Upper lobe of left lung (tissue), 6 donors: Measurements from ENCODE around the gene FBXO41. TPM values are rescaled to one million over a fixed set of nuclear protein-coding genes. Genes with fewer than 3 reads are reported as not detected.

Experiments used
- ATAC-seq, 2 donors: fragments of 200-7000 bp; cut with Tn5 transposase; one replicate each; pipeline ENCODE4 v1.9.1; 2022; ENCODE audit warnings: mild to moderate bottlenecking in 2 of 2, moderate library complexity in 2 of 2; ENCODE audit not compliant: low FRiP score in 2 of 2
- DNase-seq, 2 donors: peaks; one replicate each; pipeline ENCODE4 v3.0.0-alpha.2; 2019 to 2020
- H3K27ac ChIP-seq, 4 donors: fragments of 200-600 bp; sonication (generic); one replicate each; pipeline ENCODE4 v1.5.1; 2016 to 2019
- H3K27me3 ChIP-seq, 4 donors: fragments of 200-600 bp; sonication (generic); one replicate each; pipeline ENCODE4 v1.5.1; 2017 to 2019
- H3K36me3 ChIP-seq, 4 donors: fragments of 200-600 bp; sonication (generic); one replicate each; pipeline ENCODE4 v1.5.1; 2016 to 2019
- H3K4me1 ChIP-seq, 4 donors: fragments of 200-600 bp; sonication (generic); one replicate each; pipeline ENCODE4 v1.5.1; 2018 to 2019
- H3K4me3 ChIP-seq, 4 donors: fragments of 200-600 bp; sonication (generic); one replicate each; pipeline ENCODE4 v1.5.1; 2017 to 2019; ENCODE audit warnings: mild to moderate bottlenecking in 2 of 4, moderate library complexity in 1 of 4
- H3K9me3 ChIP-seq, 4 donors: fragments of 200-600 bp; sonication (generic); one replicate each; pipeline ENCODE4 v1.5.1; 2018 to 2019
- CTCF ChIP-seq, 6 experiments: fragments of 450-650 bp in 4 of 6; fragments of 200-600 bp in 2 of 6; sonication (generic) in 2 of 6; IDR thresholded peaks; one replicate each; pipeline ENCODE4 v1.5.1; 2016 to 2019; ENCODE audit warnings: antibody characterized with exemption in 6 of 6
- EP300 ChIP-seq, 4 donors: sonication (generic); formaldehyde crosslinking; IDR thresholded peaks; one replicate each; pipeline ENCODE4 v1.5.1; 2017; ENCODE audit warnings: antibody characterized with exemption in 4 of 4, control low read depth in 2 of 4
- POLR2A ChIP-seq, 4 donors: fragments of 450-650 bp; IDR thresholded peaks; one replicate each; pipeline ENCODE4 v1.5.1; 2016 to 2017; ENCODE audit warnings: antibody characterized with exemption in 4 of 4, mild to moderate bottlenecking in 2 of 4
- POLR2AphosphoS5 ChIP-seq, 2 donors: sonication (generic); formaldehyde crosslinking; IDR thresholded peaks; one replicate each; pipeline ENCODE4 v1.5.1; 2017; ENCODE audit warnings: antibody characterized with exemption in 2 of 2
- WGBS, 2 donors: methylation state at CpG; one replicate each; pipeline ENCODE4 v1.1.5; 2017 to 2018; 5-methylcytosine and 5-hydroxymethylcytosine counted together
- total RNA-seq, 6 donors: library from RNA; depleted of rRNA in 4 of 6; stranded (reverse); fragments of >200 nt in 4 of 6; gene quantifications; one replicate each; pipeline versions ENCODE4 v1.1.0 to v1.2.1, GENCODE V29; 2016 to 2021
- donor health status: DM: no; HTN: no; CAD: no; lungs with moderate emphysema.
- donor health status: DM: no; HTN: yes; CAD: no; lungs with severe emphysema.

FBXO41 gene
- total RNA-seq, 6 donors from 2014 or later, result 1.5 to 9.4 (median 3.9) TPM

GRCh38 chr2:73214120-73215035, 69.9 kb downstream of the FBXO41 start, which contains the start of gene SMYD5:
Gene SMYD5, plus strand, starts transcription at chr2:73214245. Its CDS starts 22 bp downstream, at chr2:73214267.
- peak; percentile 80 to 96 for DNase-seq
- Histone ChIP-seq H3K9me3 (no peaks in the 10 kb centered on the region), H3K36me3 (peaks cover 0 to 5% (median 0%) of the 10 kb centered on the region in 4 donors), H3K4me3 (peak within 1 kb of the TSS; percentile 66 to 96 (median 93)), H3K27me3 (no peaks in the 10 kb centered on the region), H3K4me1 (peaks cover 8 to 34% (median 17%) of the 10 kb centered on the region in 4 donors), H3K27ac (peak within 1 kb of the TSS; percentile 55 to 74 (median 64))
- 0 to 3% methylated on average over 10 to 63 of the region's 64 CpGs for WGBS, 2 donors
- ATAC-seq, result peak; percentile 92 to 98
- TF ChIP-seq POLR2AphosphoS5 (IDR thresholded peaks at IDR 0.05) (peak; percentile 55 to 60), POLR2A (IDR thresholded peaks at IDR 0.05) (peak in 1 of 4 donors; percentile 59), EP300 (IDR thresholded peaks at IDR 0.05) (no peak)

GRCh38 chr2:73212448-73213176, 71.7 kb downstream of the FBXO41 start:
- peak; percentile 79 to 95 (median 88) for TF ChIP-seq CTCF (IDR thresholded peaks at IDR 0.05)
- no peak for TF ChIP-seq POLR2A (IDR thresholded peaks at IDR 0.05)
- Histone ChIP-seq H3K4me1 (peaks cover 8 to 34% (median 17%) of the 10 kb centered on the region in 4 donors), H3K4me3 (no peak overlapping the region), H3K27me3 (no peaks in the 10 kb centered on the region), H3K27ac (peak overlapping the region in 3 of 4 donors; percentile 2 to 32 (median 13)), H3K36me3 (no peaks in the 10 kb centered on the region), H3K9me3 (no peaks in the 10 kb centered on the region)
- ATAC-seq (peak; percentile 83 to 89), DNase-seq (peak; percentile 71 to 91)
- 53 to 57% methylated on average over 19 to 20 of the region's 20 CpGs for WGBS, 2 donors

- Histone ChIP-seq H3K4me3 (no peak overlapping the region), H3K36me3 (no peaks in the 10 kb centered on the region), H3K9me3 (no peaks in the 10 kb centered on the region), H3K27me3 (no peaks in the 10 kb centered on the region), H3K4me1 (peaks cover 8 to 34% (median 17%) of the 10 kb centered on the region in 4 donors), H3K27ac (peak overlapping the region in 2 of 4 donors; percentile 6 to 32)
- DNase-seq, result no peak
- WGBS, 2 donors, result 55 to 66% methylated on average over 7 of the region's 7 CpGs
- no peak for ATAC-seq
- TF ChIP-seq POLR2A (IDR thresholded peaks at IDR 0.05) (no peak), CTCF (IDR thresholded peaks at IDR 0.05) (no peak), EP300 (IDR thresholded peaks at IDR 0.05) (no peak), POLR2AphosphoS5 (IDR thresholded peaks at IDR 0.05) (no peak)
Measured at GRCh38 chr2:73212098-73212447, 72.2 kb downstream of the FBXO41 start.

GRCh38 chr2:73210696-73211095, 73.6 kb downstream of the FBXO41 start:
- Histone ChIP-seq H3K4me3 (no peak overlapping the region), H3K27ac (no peak overlapping the region), H3K9me3 (no peaks in the 10 kb centered on the region), H3K36me3 (no peaks in the 10 kb centered on the region), H3K27me3 (no peaks in the 10 kb centered on the region), H3K4me1 (peaks cover 8 to 34% (median 17%) of the 10 kb centered on the region in 4 donors)
- TF ChIP-seq POLR2A (IDR thresholded peaks at IDR 0.05), result no peak
- TF ChIP-seq CTCF (IDR thresholded peaks at IDR 0.05), result no peak
- 56 to 90% methylated on average over 1 to 6 of the region's 6 CpGs for WGBS, 2 donors
- DNase-seq, result no peak
- no peak for ATAC-seq

GRCh38 chr2:73210019-73210418, 74.3 kb downstream of the FBXO41 start:
- TF ChIP-seq EP300 (IDR thresholded peaks at IDR 0.05) (no peak), POLR2A (IDR thresholded peaks at IDR 0.05) (no peak), POLR2AphosphoS5 (IDR thresholded peaks at IDR 0.05) (no peak), CTCF (IDR thresholded peaks at IDR 0.05) (no peak)
- Histone ChIP-seq H3K4me3 (no peak overlapping the region), H3K4me1 (peaks cover 7 to 27% (median 16%) of the 10 kb centered on the region in 4 donors), H3K36me3 (no peaks in the 10 kb centered on the region), H3K27ac (no peak overlapping the region), H3K9me3 (no peaks in the 10 kb centered on the region), H3K27me3 (no peaks in the 10 kb centered on the region)
- ATAC-seq, result no peak
- WGBS, 2 donors, result 80 to 84% methylated on average over 4 of the region's 4 CpGs
- DNase-seq, result no peak
